CD4-positive, alpha-beta memory T cell (primary cell): Measurements from ENCODE around the gene HOXA5. TPM values are rescaled to one million over a fixed set of nuclear protein-coding genes. Genes with fewer than 3 reads are reported as not detected.

Source experiments
- CTCF ChIA-PET: fragments of 350-600 bp; sonication (Branson Sonifier 250); formaldehyde crosslinking; loops from one replicate; lab custom pipeline; 2021; ENCODE audit warnings: inconsistent platforms; ENCODE audit not compliant: partially characterized antibody; lab: Charles Lee
- POLR2A ChIA-PET: fragments of 350-600 bp; sonication (Branson Sonifier 250); formaldehyde crosslinking; loops from one replicate; lab custom pipeline; 2021; ENCODE audit not compliant: partially characterized antibody; lab: Charles Lee
- DNase-seq, 5 donors: peaks; one replicate each; pipeline versions ENCODE4 v3.0.0 to v3.0.0-alpha.2; 2020 to 2022; ENCODE audit warnings: mixed read lengths in 1 of 5
- H3K27ac ChIP-seq: one replicate; pipeline ENCODE4 v1.7.0; 2013; ENCODE audit warnings: low read depth, low read length
- H3K27me3 ChIP-seq: 2 replicates; pipeline ENCODE4 v1.7.0; 2013; ENCODE audit warnings: mild to moderate bottlenecking, low read length, moderate library complexity; ENCODE audit not compliant: insufficient read depth
- H3K36me3 ChIP-seq: 2 replicates; pipeline ENCODE4 v1.7.0; 2013; ENCODE audit warnings: mild to moderate bottlenecking, low read length, moderate library complexity; ENCODE audit not compliant: insufficient read depth
- H3K4me1 ChIP-seq: 2 replicates; pipeline ENCODE4 v1.7.0; 2013; ENCODE audit warnings: mild to moderate bottlenecking, low read length, moderate library complexity; ENCODE audit not compliant: insufficient read depth
- H3K4me3 ChIP-seq, 2 donors: one replicate each; pipeline ENCODE4 v1.7.0; 2013; ENCODE audit warnings: low read length in 2 of 2, mild to moderate bottlenecking in 1 of 2
- H3K9me3 ChIP-seq, 2 donors: one replicate each; pipeline ENCODE4 v1.7.0; 2013; ENCODE audit warnings: low read length in 2 of 2, control low read depth in 1 of 2; ENCODE audit not compliant: control insufficient read depth in 1 of 2
- H3K27ac Mint-ChIP-seq, 7 donors: one replicate each; pipeline ENCODE4 v1.8.0; 2020 to 2021; ENCODE audit warnings: mixed read lengths in 7 of 7, mild to moderate bottlenecking in 6 of 7, inconsistent platforms in 3 of 7, moderate library complexity in 3 of 7
- H3K27me3 Mint-ChIP-seq, 2 donors: one replicate each; pipeline ENCODE4 v1.8.0; 2020 to 2021; ENCODE audit warnings: mixed read lengths in 2 of 2
- H3K36me3 Mint-ChIP-seq, 2 donors: one replicate each; pipeline ENCODE4 v1.8.0; 2020 to 2021; ENCODE audit warnings: mixed read lengths in 2 of 2, inconsistent platforms in 1 of 2, mild to moderate bottlenecking in 1 of 2
- H3K4me1 Mint-ChIP-seq, 4 donors: one replicate each; pipeline ENCODE4 v1.8.0; 2020 to 2021; ENCODE audit warnings: mixed read lengths in 4 of 4, mild to moderate bottlenecking in 1 of 4
- H3K4me3 Mint-ChIP-seq, 8 donors: one replicate each; pipeline ENCODE4 v1.8.0; 2020 to 2021; ENCODE audit warnings: mixed read lengths in 8 of 8, mild to moderate bottlenecking in 7 of 8, moderate library complexity in 6 of 8, inconsistent platforms in 3 of 8
- H3K9me3 Mint-ChIP-seq, 8 donors: one replicate each; pipeline ENCODE4 v1.8.0; 2020 to 2021; ENCODE audit warnings: mixed read lengths in 8 of 8, mild to moderate bottlenecking in 5 of 8, inconsistent platforms in 3 of 8, moderate library complexity in 1 of 8
- intact Hi-C: fragments of 100-400 bp; cut with micrococcal nuclease; formaldehyde crosslinking; loops from one replicate; pipeline ENCODE4 v1.15.1; 2023
- polyA plus RNA-seq, 2 donors: library from polyadenylated mRNA; unstranded; fragments of 300-500 nt; fragmentation: Illumina TruSeq; gene quantifications; one replicate each; pipeline ENCODE4 v1.2.3, GENCODE V29; 2021
- total RNA-seq, 2 experiments: library from RNA; stranded (reverse); gene quantifications; one replicate each; pipeline ENCODE4 v1.2.3, GENCODE V29; 2021

HOXA5 gene
- total and polyA plus RNA-seq, 4 experiments from 2014 or later, result not detected

DNA sequence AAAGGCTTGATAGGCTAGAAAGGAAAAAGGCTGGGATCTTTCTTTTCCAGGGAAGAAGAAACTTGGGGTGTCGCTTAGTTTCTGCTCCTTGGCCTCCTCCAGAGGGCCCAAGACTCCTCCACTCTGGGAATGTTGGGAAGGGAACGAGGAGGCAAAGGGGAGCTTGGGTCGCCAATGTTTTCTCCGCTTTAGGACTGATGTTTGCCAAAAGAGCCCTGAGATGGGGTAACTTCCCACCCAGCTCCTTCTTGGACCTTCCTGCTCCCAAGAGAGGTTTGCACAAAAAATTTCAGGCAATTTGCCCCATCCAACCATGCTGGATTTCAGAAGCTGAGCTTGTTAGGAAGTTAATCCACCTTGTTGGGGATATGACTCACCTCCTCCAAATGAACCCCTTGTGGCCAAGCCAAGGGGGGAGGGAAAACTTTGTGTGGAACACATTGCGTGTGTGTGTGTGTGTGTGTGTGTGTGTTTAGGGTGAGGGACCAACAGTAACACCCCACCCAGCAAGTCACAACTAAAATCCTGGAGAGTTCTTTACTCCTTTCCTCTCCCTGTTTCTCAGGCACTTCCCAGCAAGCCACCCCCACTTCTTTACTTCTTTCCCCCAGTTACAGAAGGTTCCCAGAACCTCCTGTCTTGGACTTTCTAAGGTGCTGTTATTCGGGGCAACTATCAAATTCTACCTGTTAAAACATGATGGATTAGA lies 32.3 kb downstream of the HOXA5 start:
- no peaks in the 10 kb centered on the region for H3K36me3 ChIP-seq
- ChIA-PET CTCF (interaction anchor here (1.0 to 1.5 kb wide), 2 partner anchors 28 to 429 kb away, joined by 3 read pairs; no protein-coding TSS in a partner anchor), POLR2A (no interaction called here)
- H3K9me3 ChIP-seq, result no peaks in the 10 kb centered on the region
- no peak overlapping the region for H3K4me3 ChIP-seq
- no peak for DNase-seq
- H3K27ac Mint-ChIP-seq, result no peak overlapping the region
- intact Hi-C loops, result no loop called here
- H3K36me3 Mint-ChIP-seq, result no peaks in the 10 kb centered on the region
- peaks cover under 1 to 6% of the 10 kb centered on the region in 2 donors for H3K27me3 Mint-ChIP-seq
- no peaks in the 10 kb centered on the region for H3K27me3 ChIP-seq
- peaks cover 0 to 2% (median 0%) of the 10 kb centered on the region in 8 donors for H3K9me3 Mint-ChIP-seq
- H3K4me1 ChIP-seq, result no peaks in the 10 kb centered on the region
- H3K4me1 Mint-ChIP-seq, result no peaks in the 10 kb centered on the region
- no peak overlapping the region for H3K4me3 Mint-ChIP-seq
- H3K27ac ChIP-seq, result no peak overlapping the region

DNA sequence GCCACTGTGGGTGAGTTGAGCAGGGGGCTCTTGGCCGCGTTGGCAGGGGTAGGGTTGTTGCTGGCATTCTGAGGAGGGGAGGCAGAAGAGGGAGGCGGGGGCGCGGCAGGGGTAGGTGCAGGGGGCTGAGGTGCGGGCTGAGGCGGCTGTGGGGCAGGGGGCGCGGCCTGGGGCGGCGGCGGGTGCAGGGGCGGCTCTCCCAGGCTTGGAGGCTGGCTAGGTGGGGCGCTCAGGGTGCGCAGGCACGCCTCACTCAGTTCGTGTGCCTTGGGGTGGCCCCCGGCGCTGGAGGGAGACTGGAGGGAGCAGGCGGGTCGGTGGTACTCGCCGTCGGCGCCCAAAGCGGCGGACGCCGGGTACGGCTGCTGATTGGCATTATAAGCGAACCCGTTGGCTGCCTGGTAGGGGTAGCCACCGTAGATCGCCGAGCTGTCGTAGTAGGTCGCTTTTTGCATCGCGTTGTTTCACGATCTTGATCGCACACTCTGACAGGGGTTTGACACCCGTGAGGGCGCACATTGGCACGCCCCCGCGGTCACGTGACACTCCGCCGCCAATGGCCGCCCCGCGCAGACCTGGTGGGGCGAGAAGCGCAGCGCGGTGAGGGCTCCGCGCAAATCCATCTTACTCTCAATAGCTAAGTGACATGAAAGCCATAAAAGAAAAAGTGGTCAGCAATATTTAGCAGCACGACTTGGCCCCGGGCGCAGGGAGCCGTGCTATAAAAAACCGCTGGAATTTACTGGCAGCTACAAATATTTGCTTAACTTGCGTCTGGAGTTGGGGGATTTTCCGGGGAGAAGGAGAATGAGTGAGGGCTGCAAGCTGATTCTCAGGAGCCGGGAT lies 33.1 kb downstream of the HOXA5 start:
- Histone ChIP-seq H3K4me1 (no peaks in the 10 kb centered on the region), H3K27me3 (no peaks in the 10 kb centered on the region), H3K36me3 (no peaks in the 10 kb centered on the region), H3K9me3 (no peaks in the 10 kb centered on the region), H3K4me3 (no peak overlapping the region), H3K27ac (no peak overlapping the region)
- Mint-ChIP-seq H3K4me3 (no peak overlapping the region), H3K9me3 (peaks cover 0 to 2% (median 0%) of the 10 kb centered on the region in 8 donors), H3K27me3 (peaks cover 6 to 9% of the 10 kb centered on the region in 2 donors), H3K36me3 (peaks cover 0 to 3% of the 10 kb centered on the region in 2 donors), H3K27ac (no peak overlapping the region), H3K4me1 (no peaks in the 10 kb centered on the region)
- POLR2A ChIA-PET, result no interaction called here
- DNase-seq, result no peak
- intact Hi-C loops, result no loop called here
- CTCF ChIA-PET, result interaction anchor here (1.0 to 1.5 kb wide), 2 partner anchors 27 to 428 kb away, joined by 3 read pairs; no protein-coding TSS in a partner anchor

DNA sequence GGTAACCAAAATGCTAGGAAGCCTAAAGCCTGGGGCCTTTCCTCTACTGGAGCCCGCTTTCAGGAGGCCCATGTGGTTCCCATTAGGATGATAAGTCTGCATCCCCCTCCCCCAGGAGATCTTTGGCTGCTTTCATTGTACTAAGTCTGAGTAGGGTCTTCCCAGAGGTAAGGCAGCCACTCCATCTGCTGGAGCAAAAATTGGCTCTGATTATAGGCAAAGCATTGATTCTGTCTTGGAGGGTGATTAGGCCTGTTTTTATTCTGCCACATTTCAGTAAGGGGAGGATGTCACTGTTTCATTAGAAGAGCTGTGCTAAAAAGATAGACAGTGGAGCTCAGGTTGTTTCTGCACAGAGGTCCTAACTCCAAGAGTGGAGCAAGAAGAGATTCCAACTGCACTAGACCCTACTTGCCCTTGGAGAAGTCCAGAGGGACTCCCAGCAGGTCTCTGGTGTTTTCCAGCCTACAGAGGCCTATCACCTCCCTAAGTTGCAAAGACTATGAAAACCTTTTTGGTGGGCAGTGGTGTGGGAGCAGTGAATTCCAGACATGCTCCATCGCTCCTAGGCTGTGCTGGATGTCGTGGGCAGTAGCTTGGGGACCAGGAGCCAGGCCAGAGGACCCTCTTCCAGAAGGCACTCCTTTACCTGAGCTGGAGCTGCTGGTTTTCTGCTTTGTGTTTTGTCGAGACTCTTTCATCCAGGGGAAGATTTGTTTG lies 33.9 kb downstream of the HOXA5 start:
- ChIA-PET CTCF (interaction anchor here (1.5 kb wide), 1 partner anchor 427 kb away, joined by 3 read pairs; no protein-coding TSS in a partner anchor), POLR2A (no interaction called here)
- Histone ChIP-seq H3K4me1 (no peaks in the 10 kb centered on the region), H3K4me3 (no peak overlapping the region), H3K9me3 (no peaks in the 10 kb centered on the region), H3K36me3 (no peaks in the 10 kb centered on the region), H3K27me3 (peaks cover 2% of the 10 kb centered on the region), H3K27ac (no peak overlapping the region)
- Mint-ChIP-seq H3K27ac (no peak overlapping the region), H3K36me3 (peaks cover 0 to 7% of the 10 kb centered on the region in 2 donors), H3K9me3 (peaks cover 0 to 2% (median 0%) of the 10 kb centered on the region in 8 donors), H3K4me3 (no peak overlapping the region), H3K4me1 (no peaks in the 10 kb centered on the region), H3K27me3 (peaks cover 6 to 12% of the 10 kb centered on the region in 2 donors)
- intact Hi-C loops, result no loop called here
- no peak for DNase-seq

DNA sequence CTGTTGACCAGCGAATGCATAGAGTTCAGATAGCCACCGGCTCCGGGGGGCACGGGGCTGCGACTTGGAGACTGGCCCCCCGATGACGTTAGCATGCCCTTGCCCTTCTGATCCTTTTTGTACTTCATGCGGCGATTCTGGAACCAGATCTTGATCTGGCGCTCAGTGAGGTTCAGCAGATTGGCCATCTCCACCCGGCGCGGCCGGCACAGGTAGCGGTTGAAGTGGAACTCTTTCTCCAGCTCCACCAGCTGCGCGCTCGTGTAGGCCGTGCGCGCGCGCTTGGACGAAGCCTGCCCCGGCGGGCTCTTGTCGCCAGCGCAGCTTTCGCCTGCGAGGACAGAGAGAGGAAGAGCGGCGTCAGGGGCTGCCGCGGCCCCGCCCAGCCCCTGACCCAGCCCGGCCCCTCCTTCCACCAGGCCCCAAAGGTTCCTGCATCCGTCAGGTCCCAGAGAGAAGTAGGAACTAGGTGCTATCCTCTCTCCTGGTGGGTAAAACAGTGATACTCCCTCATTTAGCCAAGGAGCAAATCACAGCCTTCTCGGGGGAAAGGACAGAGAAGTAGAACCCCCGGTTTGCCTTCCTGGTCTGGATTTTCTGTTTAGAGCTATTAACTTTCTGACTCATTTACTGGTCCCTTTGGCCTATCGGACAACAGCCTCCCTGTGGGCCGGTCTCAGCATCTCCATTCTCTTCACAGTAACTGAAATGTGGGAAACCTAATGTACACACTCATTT lies 34.9 kb downstream of the HOXA5 start:
- no peak for DNase-seq
- Histone ChIP-seq H3K4me3 (no peak overlapping the region), H3K9me3 (no peaks in the 10 kb centered on the region), H3K4me1 (no peaks in the 10 kb centered on the region), H3K27ac (no peak overlapping the region), H3K27me3 (peaks cover 8% of the 10 kb centered on the region), H3K36me3 (no peaks in the 10 kb centered on the region)
- CTCF ChIA-PET, result no interaction called here
- Mint-ChIP-seq H3K4me3 (no peak overlapping the region), H3K9me3 (peaks cover 0 to 3% (median 0%) of the 10 kb centered on the region in 8 donors), H3K4me1 (peaks cover 2 to 5% (median 4%) of the 10 kb centered on the region in 4 donors), H3K27me3 (peaks cover 11 to 21% of the 10 kb centered on the region in 2 donors), H3K27ac (no peak overlapping the region), H3K36me3 (peaks cover 0 to 10% of the 10 kb centered on the region in 2 donors)
- POLR2A ChIA-PET, result no interaction called here
- intact Hi-C loops, result no loop called here

DNA sequence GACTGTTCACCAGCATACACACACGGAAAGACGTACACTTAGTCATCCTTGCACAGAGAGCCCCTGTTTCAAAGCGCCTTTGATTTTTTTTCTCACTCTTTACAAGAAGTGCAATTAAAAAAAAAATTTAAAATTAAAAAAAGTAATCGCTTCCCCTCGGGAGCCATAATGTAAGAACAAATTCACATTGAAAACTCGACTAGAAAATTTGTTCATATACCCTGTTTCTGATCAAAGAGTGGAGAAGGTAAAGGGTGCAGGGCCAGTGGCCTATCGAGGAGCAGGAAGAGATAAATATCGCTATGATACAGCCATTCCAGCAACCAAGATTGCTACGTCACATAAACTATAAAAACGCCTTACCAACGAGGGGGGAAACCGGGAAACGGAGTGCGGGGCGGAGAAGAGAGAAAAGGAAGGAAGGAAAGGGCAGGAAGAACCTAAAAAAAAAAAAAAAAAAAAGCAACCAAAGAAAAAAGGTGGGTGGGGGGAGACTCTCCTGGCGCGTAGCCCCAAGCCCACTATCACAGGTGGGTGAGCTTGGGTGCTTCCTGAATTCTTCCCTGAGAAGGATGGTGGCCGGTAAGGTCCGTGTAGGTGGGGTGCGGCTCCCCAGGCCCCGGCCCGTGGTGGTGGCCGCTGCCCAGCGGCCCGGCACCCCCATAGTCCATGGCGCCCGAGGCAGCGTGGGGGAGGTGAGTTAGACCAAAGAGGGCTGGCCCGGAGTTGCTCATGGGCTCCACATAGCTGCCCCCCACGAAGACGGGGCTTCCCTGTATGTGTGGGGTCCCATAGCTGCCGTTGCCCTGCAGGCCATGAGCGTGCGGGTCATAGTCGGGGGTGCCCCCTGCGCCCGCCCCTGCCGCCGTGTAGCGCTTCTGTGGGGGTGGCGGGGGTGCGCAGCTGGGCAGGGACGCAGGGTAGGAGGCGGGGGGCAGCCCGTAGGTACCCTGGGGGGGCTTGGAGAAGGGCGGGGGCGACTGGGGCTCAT lies 35.8 kb downstream of the HOXA5 start:
- peaks cover 0 to 3% (median 0%) of the 10 kb centered on the region in 8 donors for H3K9me3 Mint-ChIP-seq
- peaks cover 15% of the 10 kb centered on the region for H3K27me3 ChIP-seq
- intact Hi-C loops, result no loop called here
- H3K27me3 Mint-ChIP-seq, result peaks cover 15 to 27% of the 10 kb centered on the region in 2 donors
- POLR2A ChIA-PET, result no interaction called here
- CTCF ChIA-PET, result no interaction called here
- no peak overlapping the region for H3K4me3 Mint-ChIP-seq
- H3K36me3 ChIP-seq, result no peaks in the 10 kb centered on the region
- no peak overlapping the region for H3K27ac Mint-ChIP-seq
- H3K27ac ChIP-seq, result no peak overlapping the region
- no peak for DNase-seq
- no peak overlapping the region for H3K4me3 ChIP-seq
- peaks cover 1% of the 10 kb centered on the region for H3K4me1 ChIP-seq
- peaks cover 6 to 11% (median 8%) of the 10 kb centered on the region in 4 donors for H3K4me1 Mint-ChIP-seq
- H3K36me3 Mint-ChIP-seq, result peaks cover 0 to 10% of the 10 kb centered on the region in 2 donors
- no peaks in the 10 kb centered on the region for H3K9me3 ChIP-seq

GRCh38 chr7:27106901-27107240 lies 36.6 kb downstream of the HOXA5 start:
- DNase-seq, result no peak
- H3K27me3 Mint-ChIP-seq, result peaks cover 21 to 33% of the 10 kb centered on the region in 2 donors
- H3K4me1 Mint-ChIP-seq, result peaks cover 8 to 18% (median 12%) of the 10 kb centered on the region in 4 donors
- Histone ChIP-seq H3K27me3 (peaks cover 21% of the 10 kb centered on the region), H3K27ac (no peak overlapping the region), H3K4me1 (peaks cover 8% of the 10 kb centered on the region), H3K36me3 (no peaks in the 10 kb centered on the region), H3K9me3 (no peaks in the 10 kb centered on the region), H3K4me3 (no peak overlapping the region)
- ChIA-PET CTCF (no interaction called here), POLR2A (no interaction called here)
- peaks cover 0 to 3% (median 0%) of the 10 kb centered on the region in 8 donors for H3K9me3 Mint-ChIP-seq
- H3K36me3 Mint-ChIP-seq, result peaks cover 0 to 10% of the 10 kb centered on the region in 2 donors
- intact Hi-C loops, result no loop called here
- no peak overlapping the region for H3K4me3 Mint-ChIP-seq
- no peak overlapping the region for H3K27ac Mint-ChIP-seq
